ENCODE measurements around the gene TRAPPC3. TPM values are rescaled to one million over a fixed set of nuclear protein-coding genes. Genes with fewer than 3 reads are reported as not detected.

Gene TRAPPC3
- total RNA-seq, 3 donors from 2014 or later (not counting 1 experiment from before 2014, with no cell fraction given) = 28.0 to 34.7 (median 34.3) TPM

DNA sequence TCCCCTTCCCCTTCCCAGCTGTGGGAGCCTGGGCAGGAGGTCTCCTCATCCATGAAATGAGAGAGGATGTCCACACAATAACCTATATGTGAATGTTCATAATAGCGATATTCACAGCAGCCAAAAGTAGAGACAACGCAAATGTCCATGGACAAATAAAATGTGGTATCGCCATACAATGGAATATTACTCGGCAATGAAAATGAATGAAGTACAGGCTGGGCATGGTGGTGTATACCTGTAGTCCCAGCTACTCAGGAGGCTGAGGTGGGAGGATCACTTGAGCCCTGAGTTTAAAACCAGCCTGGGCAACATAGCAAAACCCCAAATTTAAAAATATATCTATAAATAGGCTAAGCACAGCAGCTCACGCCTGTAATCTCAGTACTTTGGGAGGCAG lies 47.7 kb downstream of the TRAPPC3 start:
- WGBS (ENCODE audit: insufficient coverage) = 94% methylated on average over 4 of the region's 5 CpGs
- intact Hi-C loops (cut with micrococcal nuclease) = no loop called here
- H3K27me3 ChIP-seq (ENCODE audit: control insufficient read depth, insufficient read depth, low read length) = no peaks in the 10 kb centered on the region

DNA sequence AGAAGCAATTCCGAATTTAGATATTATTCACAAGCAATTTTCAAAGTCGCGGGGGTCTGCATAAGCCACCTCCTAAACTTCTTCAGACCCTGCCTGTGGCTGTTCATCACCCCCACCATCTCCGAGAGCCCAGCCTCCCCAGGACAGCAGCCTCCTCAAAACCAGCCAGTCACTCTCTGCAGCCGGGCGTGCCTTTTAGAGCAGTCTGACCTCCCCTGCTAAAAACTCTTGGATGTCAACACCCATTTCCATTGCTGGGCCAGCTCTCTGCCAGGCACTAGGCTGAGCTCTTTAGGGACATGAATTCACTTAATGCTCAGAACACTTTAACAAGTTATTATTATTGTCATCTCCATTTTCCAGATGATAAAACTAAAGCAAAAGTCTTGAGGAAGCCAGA lies 48.9 kb downstream of the TRAPPC3 start:
- no peak overlapping the region for H3K4me3 Mint-ChIP-seq
- no peak for DNase-seq
- peaks cover 0 to 5% of the 10 kb centered on the region in 2 donors for H3K4me1 Mint-ChIP-seq
- no peaks in the 10 kb centered on the region for H3K36me3 Mint-ChIP-seq
- H3K9me3 Mint-ChIP-seq = no peaks in the 10 kb centered on the region
- intact Hi-C loops (cut with micrococcal nuclease) = no loop called here
- Histone ChIP-seq H3K27me3 (ENCODE audit: control insufficient read depth, insufficient read depth, low read length) (no peaks in the 10 kb centered on the region), H3K4me1 (ENCODE audit: control insufficient read depth, insufficient read depth, low read length) (peaks cover 10% of the 10 kb centered on the region), H3K27ac (ENCODE audit: low read length) (no peak overlapping the region), H3K36me3 (ENCODE audit: control insufficient read depth, insufficient read depth, low read length) (peaks cover 5% of the 10 kb centered on the region), H3K4me3 (ENCODE audit: low read length) (no peak overlapping the region), H3K9me3 (ENCODE audit: control insufficient read depth, insufficient read depth, low read length) (no peaks in the 10 kb centered on the region)
- no peak overlapping the region for H3K27ac Mint-ChIP-seq
- WGBS (ENCODE audit: insufficient coverage) = 86% methylated on average over 6 of the region's 6 CpGs
- TF ChIP-seq CTCF (IDR thresholded peaks at IDR 0.05) = no peak
- ATAC-seq = no peak
- H3K27me3 Mint-ChIP-seq (ENCODE audit: low read depth in 2 of 2) = no peaks in the 10 kb centered on the region

More for the DNA sequence above, 47.7 kb downstream of the TRAPPC3 start:
- no peaks in the 10 kb centered on the region for H3K36me3 Mint-ChIP-seq
- no peaks in the 10 kb centered on the region for H3K9me3 ChIP-seq (ENCODE audit: control insufficient read depth, insufficient read depth, low read length)
- peaks cover 10% of the 10 kb centered on the region for H3K4me1 ChIP-seq (ENCODE audit: control insufficient read depth, insufficient read depth, low read length)
- H3K36me3 ChIP-seq (ENCODE audit: control insufficient read depth, insufficient read depth, low read length) = no peaks in the 10 kb centered on the region
- no peak for TF ChIP-seq CTCF (IDR thresholded peaks at IDR 0.05)
- no peak overlapping the region for H3K27ac Mint-ChIP-seq
- no peaks in the 10 kb centered on the region for H3K27me3 Mint-ChIP-seq (ENCODE audit: low read depth in 2 of 2)
- ATAC-seq (no peak), DNase-seq (no peak)
- H3K27ac ChIP-seq (ENCODE audit: low read length) = no peak overlapping the region
- no peak overlapping the region for H3K4me3 Mint-ChIP-seq
- H3K4me3 ChIP-seq (ENCODE audit: low read length) = no peak overlapping the region
- no peaks in the 10 kb centered on the region for H3K9me3 Mint-ChIP-seq
- H3K4me1 Mint-ChIP-seq = peaks cover 0 to 5% of the 10 kb centered on the region in 2 donors

- Histone ChIP-seq H3K27me3 (ENCODE audit: control insufficient read depth, insufficient read depth, low read length) (no peaks in the 10 kb centered on the region), H3K36me3 (ENCODE audit: control insufficient read depth, insufficient read depth, low read length) (peaks cover 6% of the 10 kb centered on the region), H3K4me3 (ENCODE audit: low read length) (no peak overlapping the region), H3K4me1 (ENCODE audit: control insufficient read depth, insufficient read depth, low read length) (peaks cover 10% of the 10 kb centered on the region), H3K27ac (ENCODE audit: low read length) (no peak overlapping the region), H3K9me3 (ENCODE audit: control insufficient read depth, insufficient read depth, low read length) (no peaks in the 10 kb centered on the region)
- Mint-ChIP-seq H3K36me3 (no peaks in the 10 kb centered on the region), H3K4me1 (peaks cover 0 to 5% of the 10 kb centered on the region in 2 donors), H3K27me3 (ENCODE audit: low read depth in 2 of 2) (no peaks in the 10 kb centered on the region), H3K9me3 (no peaks in the 10 kb centered on the region), H3K4me3 (no peak overlapping the region), H3K27ac (no peak overlapping the region)
- peak; percentile 68 to 86 for DNase-seq
- peak; percentile 81 to 92 (median 89) for ATAC-seq
- peak; percentile 83 for TF ChIP-seq CTCF (IDR thresholded peaks at IDR 0.05)
- 34% methylated on average over 18 of the region's 18 CpGs for WGBS (ENCODE audit: insufficient coverage)
- intact Hi-C loops (cut with micrococcal nuclease) = loop anchor here (1.0 to 2.0 kb wide), 3 partner anchors 88 to 321 kb away; no protein-coding TSS in a partner anchor
Observed at GRCh38 chr1:36099681-36100341, 49.5 kb downstream of the TRAPPC3 start.
